CD4-positive, alpha-beta T cell (primary cell): ENCODE data around the gene GNG7. TPM values are rescaled to one million over a fixed set of nuclear protein-coding genes. Genes with fewer than 3 reads are reported as not detected.

Source experiments
- ATAC-seq: fragments of 200-7000 bp; cut with Tn5 transposase; one replicate; pipeline ENCODE4 v1.10.0; 2022; ENCODE audit warnings: mild to moderate bottlenecking; ENCODE audit not compliant: poor library complexity
- CTCF ChIA-PET: fragments of 350-600 bp; sonication (Branson Sonifier 250); formaldehyde crosslinking; loops from one replicate; lab custom pipeline; 2021; ENCODE audit warnings: antibody characterized with exemption, inconsistent platforms; lab: Charles Lee
- POLR2A ChIA-PET: fragments of 350-600 bp; sonication (Branson Sonifier 250); formaldehyde crosslinking; loops from one replicate; lab custom pipeline; 2021; ENCODE audit warnings: antibody characterized with exemption, inconsistent platforms; lab: Charles Lee
- DNase-seq, 14 experiments: peaks; one replicate each; pipeline ENCODE4 v3.0.0-alpha.2; 2013 to 2020; ENCODE audit warnings: mixed read lengths in 2 of 14
- H3K27ac ChIP-seq, 2 donors: one replicate each; pipeline versions ENCODE4 v1.5.1 to v1.7.0; 2013; ENCODE audit warnings: low read length in 2 of 2, low read depth in 1 of 2, mild to moderate bottlenecking in 1 of 2
- H3K27me3 ChIP-seq, 2 experiments: 1 replicate in 1 of 2; 2 replicates in 1 of 2; pipeline versions ENCODE4 v1.6.1 to v1.7.0; 2013; ENCODE audit warnings: low read length in 2 of 2, control low read depth in 1 of 2, mild to moderate bottlenecking in 1 of 2, moderate library complexity in 1 of 2; ENCODE audit not compliant: insufficient read depth in 2 of 2, control insufficient read depth in 1 of 2
- H3K36me3 ChIP-seq: one replicate; pipeline ENCODE4 v1.6.1; 2013; ENCODE audit warnings: low read length, control low read depth; ENCODE audit not compliant: insufficient read depth
- H3K4me1 ChIP-seq: one replicate; pipeline ENCODE4 v1.6.1; 2013; ENCODE audit warnings: low read length, control low read depth; ENCODE audit not compliant: insufficient read depth
- H3K4me3 ChIP-seq: one replicate; pipeline ENCODE4 v1.5.1; 2013; ENCODE audit warnings: mild to moderate bottlenecking, low read length, moderate library complexity
- H3K9me3 ChIP-seq, 2 experiments: 1 replicate in 1 of 2; 2 replicates in 1 of 2; pipeline versions ENCODE4 v1.6.1 to v1.7.0; 2013; ENCODE audit warnings: low read length in 2 of 2, mild to moderate bottlenecking in 2 of 2, control low read depth in 1 of 2, moderate library complexity in 1 of 2; ENCODE audit not compliant: control insufficient read depth in 1 of 2, insufficient read depth in 1 of 2
- H3K27ac Mint-ChIP-seq: one replicate; pipeline ENCODE4 v1.8.0; 2020; ENCODE audit warnings: mixed read lengths
- H3K27me3 Mint-ChIP-seq: one replicate; pipeline ENCODE4 v1.8.0; 2021; ENCODE audit warnings: mixed read lengths
- H3K36me3 Mint-ChIP-seq: one replicate; pipeline ENCODE4 v1.8.0; 2021; ENCODE audit warnings: low read depth, mixed read lengths
- H3K4me1 Mint-ChIP-seq: one replicate; pipeline ENCODE4 v1.8.0; 2021; ENCODE audit warnings: low read depth, mixed read lengths
- H3K4me3 Mint-ChIP-seq: one replicate; pipeline ENCODE4 v1.8.0; 2020; ENCODE audit warnings: mild to moderate bottlenecking, mixed read lengths
- H3K9me3 Mint-ChIP-seq: one replicate; pipeline ENCODE4 v1.8.0; 2020; ENCODE audit warnings: mixed read lengths
- intact Hi-C, 2 experiments: fragments of 100-400 bp; cut with DNase I in 1 of 2; cut with micrococcal nuclease in 1 of 2; formaldehyde crosslinking; loops; one replicate each; pipeline versions ENCODE4 v1.15.1 to v1.9.0; 2023 to 2025; cut with DNase I, micrococcal nuclease
- total RNA-seq, 174 experiments: library from RNA in 2 of 174; stranded (reverse) in 2 of 174; gene quantifications; one replicate each; pipeline ENCODE4 v1.2.3 and lab custom pipeline; 2021 to 2026
- TF ChIP-seq, protein P1 (sequence below): fragments of 200-600 bp; IDR thresholded peaks from one replicate; pipeline ENCODE4 v1.8.0; 2022; ENCODE audit warnings: antibody characterized with exemption, mild to moderate bottlenecking

Gene GNG7
- total RNA-seq, 2 experiments from 2014 or later, result 5.2 to 5.7 TPM

DNA sequence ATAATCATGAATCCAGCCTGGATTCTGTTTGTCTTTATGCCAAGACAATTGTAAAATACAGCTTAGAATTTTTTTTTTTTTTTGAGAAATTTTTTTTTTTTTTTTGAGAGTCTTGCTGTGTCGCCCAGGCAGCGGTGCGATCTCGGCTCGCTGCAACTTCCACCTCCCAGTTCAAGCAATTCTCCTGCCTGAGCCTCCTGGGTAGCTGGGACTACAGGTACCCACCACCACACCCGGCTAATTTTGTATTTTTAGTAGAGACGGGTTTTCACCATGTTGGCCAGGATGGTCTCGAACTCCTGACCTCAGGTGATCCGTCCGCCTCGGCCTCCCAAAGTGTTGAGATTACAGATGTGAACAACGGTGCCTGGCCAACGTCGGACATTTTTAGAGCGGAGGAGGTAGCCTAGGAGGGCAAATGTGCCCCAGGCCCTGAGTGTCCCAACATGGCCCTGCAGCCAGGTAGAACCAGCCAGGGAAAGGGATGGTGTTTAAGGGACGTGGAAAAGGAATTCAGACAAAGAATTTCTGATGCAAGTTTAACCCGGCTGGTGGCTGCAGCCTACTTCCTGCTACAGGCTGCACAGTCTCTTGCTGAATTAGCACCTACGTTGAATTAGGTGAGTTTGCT lies 89.8 kb downstream of the GNG7 start:
- Histone ChIP-seq H3K9me3 (peaks cover 0 to 11% of the 10 kb centered on the region in 2 experiments), H3K4me3 (no peak overlapping the region), H3K27me3 (no peaks in the 10 kb centered on the region), H3K4me1 (peaks cover 55% of the 10 kb centered on the region), H3K27ac (no peak overlapping the region), H3K36me3 (no peaks in the 10 kb centered on the region)
- no peak for ATAC-seq
- H3K9me3 Mint-ChIP-seq, result no peaks in the 10 kb centered on the region
- H3K4me1 Mint-ChIP-seq, result peaks cover 55% of the 10 kb centered on the region
- H3K27me3 Mint-ChIP-seq, result peaks cover 2% of the 10 kb centered on the region
- peak in 1 of 14 experiments; percentile 9 for DNase-seq
- ChIA-PET POLR2A (interaction anchor here (1.7 to 11.7 kb wide), 2 partner anchors 13 to 136 kb away, joined by 6 to 272 read pairs; partner anchors contain the start of gene GADD45B), CTCF (interaction anchor here (1.7 to 4.1 kb wide), 5 partner anchors 13 to 156 kb away, joined by 7 to 55 read pairs (median 10); partner anchors contain the start of genes GADD45B and LMNB2)
- TF ChIP-seq, protein P1, sequence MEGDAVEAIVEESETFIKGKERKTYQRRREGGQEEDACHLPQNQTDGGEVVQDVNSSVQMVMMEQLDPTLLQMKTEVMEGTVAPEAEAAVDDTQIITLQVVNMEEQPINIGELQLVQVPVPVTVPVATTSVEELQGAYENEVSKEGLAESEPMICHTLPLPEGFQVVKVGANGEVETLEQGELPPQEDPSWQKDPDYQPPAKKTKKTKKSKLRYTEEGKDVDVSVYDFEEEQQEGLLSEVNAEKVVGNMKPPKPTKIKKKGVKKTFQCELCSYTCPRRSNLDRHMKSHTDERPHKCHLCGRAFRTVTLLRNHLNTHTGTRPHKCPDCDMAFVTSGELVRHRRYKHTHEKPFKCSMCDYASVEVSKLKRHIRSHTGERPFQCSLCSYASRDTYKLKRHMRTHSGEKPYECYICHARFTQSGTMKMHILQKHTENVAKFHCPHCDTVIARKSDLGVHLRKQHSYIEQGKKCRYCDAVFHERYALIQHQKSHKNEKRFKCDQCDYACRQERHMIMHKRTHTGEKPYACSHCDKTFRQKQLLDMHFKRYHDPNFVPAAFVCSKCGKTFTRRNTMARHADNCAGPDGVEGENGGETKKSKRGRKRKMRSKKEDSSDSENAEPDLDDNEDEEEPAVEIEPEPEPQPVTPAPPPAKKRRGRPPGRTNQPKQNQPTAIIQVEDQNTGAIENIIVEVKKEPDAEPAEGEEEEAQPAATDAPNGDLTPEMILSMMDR, result no peak
- H3K27ac Mint-ChIP-seq, result no peak overlapping the region
- intact Hi-C loops, result loop anchor here (1.0 to 10.0 kb wide), 8 partner anchors 24 to 455 kb away; partner anchors contain the start of genes PLEKHJ1 (in 2 of the 2) and SF3A2 (in 2 of the 2)
- no peaks in the 10 kb centered on the region for H3K36me3 Mint-ChIP-seq
- no peak overlapping the region for H3K4me3 Mint-ChIP-seq

DNA sequence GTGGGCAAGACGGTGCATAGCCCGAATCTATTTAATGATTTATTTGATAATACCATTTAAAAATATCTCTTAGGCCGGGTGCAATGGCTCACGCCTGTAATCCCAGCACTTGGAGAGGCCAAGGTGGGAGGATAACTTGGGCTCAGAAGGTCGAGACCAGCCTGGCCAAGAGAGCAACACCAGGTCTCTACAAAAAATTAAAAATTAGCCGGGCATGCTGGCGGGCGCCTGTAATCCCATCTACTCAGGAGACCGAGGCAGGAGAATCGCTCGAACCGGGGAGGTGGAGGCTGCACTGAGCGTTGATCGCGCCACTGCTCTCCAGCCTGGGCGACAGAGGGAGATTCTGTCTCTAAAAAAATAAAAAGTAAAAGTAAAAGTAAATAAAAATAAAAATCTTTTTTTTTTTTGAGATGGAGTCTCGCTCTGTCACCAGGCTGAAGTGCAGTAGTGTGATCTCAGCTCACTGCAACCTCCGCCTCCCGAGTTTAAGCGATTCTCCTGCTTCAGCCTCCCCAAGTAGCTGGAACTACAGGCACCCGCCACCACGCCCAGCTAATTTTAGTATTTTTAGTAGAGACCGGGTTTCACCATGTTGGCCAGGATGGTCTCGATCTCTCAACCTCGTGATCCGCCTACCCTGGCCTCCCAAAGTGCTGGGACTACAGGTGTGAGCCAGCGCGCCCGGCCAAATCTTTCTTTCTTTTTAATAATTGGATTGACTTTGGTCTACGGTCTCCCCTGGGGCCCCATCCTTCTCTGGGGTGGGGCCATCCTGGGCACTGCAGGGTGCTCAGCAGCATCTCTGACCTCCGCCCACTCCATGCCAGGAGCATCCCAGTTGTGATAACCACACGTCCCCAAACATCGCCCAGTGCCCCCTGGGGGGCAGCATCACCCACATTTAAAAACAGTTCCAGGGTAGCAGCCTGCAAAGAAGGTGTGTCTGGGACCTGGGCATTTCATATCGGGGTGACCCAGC lies 90.7 kb downstream of the GNG7 start:
- Mint-ChIP-seq H3K4me3 (peak overlapping the region; percentile 83), H3K9me3 (no peaks in the 10 kb centered on the region), H3K27ac (peak overlapping the region; percentile 30), H3K4me1 (peaks cover 47% of the 10 kb centered on the region), H3K27me3 (peaks cover 4% of the 10 kb centered on the region), H3K36me3 (no peaks in the 10 kb centered on the region)
- Histone ChIP-seq H3K27ac (no peak overlapping the region), H3K36me3 (no peaks in the 10 kb centered on the region), H3K27me3 (no peaks in the 10 kb centered on the region), H3K9me3 (peaks cover 0 to 11% of the 10 kb centered on the region in 2 experiments), H3K4me1 (peaks cover 50% of the 10 kb centered on the region), H3K4me3 (no peak overlapping the region)
- DNase-seq (peak in 1 of 14 experiments; percentile 28), ATAC-seq (no peak)
- CTCF ChIA-PET, result interaction anchor here (0.6 to 4.8 kb wide), 21 partner anchors 9 to 184 kb away, joined by 3 to 55 read pairs (median 7); partner anchors contain the start of genes GADD45B, LMNB2 and TIMM13
- intact Hi-C loops, result loop anchor here (1.0 to 10.0 kb wide), 11 partner anchors 25 to 454 kb away; partner anchors contain the start of genes PLEKHJ1 (in 2 of the 2) and SF3A2 (in 2 of the 2)
- POLR2A ChIA-PET, result interaction anchor here (0.6 to 11.7 kb wide), 11 partner anchors 9 to 184 kb away, joined by 3 to 272 read pairs (median 6); partner anchors contain the start of genes GADD45B, LMNB2 and TIMM13
- TF ChIP-seq, protein P1, result peak; percentile 2
